Measurements from ENCODE around the gene S1PR2. TPM values are rescaled to one million over a fixed set of nuclear protein-coding genes. Genes with fewer than 3 reads are reported as not detected.
A peak's percentile ranks its signal among the peaks of the same experiment; 100 is the strongest.
"Not testable (repeated sequence)": the region's sequence is repeated elsewhere in the genome, so short reads cannot be mapped to it uniquely, and the experiment has no call there.

S1PR2 gene
- total RNA-seq, 3 donors from 2014 or later = 15.0 to 18.4 (median 16.0) TPM

- peaks cover 10% of the 10 kb centered on the region for H3K4me1 Mint-ChIP-seq (ENCODE audit: low read depth)
- ATAC-seq = no peak
- no peak for DNase-seq
- no peak overlapping the region for H3K4me3 Mint-ChIP-seq
- H3K9me3 Mint-ChIP-seq = no peaks in the 10 kb centered on the region
- H3K27me3 Mint-ChIP-seq (ENCODE audit: low read depth) = no peaks in the 10 kb centered on the region
- peaks cover 7% of the 10 kb centered on the region for H3K36me3 Mint-ChIP-seq (ENCODE audit: insufficient read depth)
Measured at GRCh38 chr19:10223488-10224213, 7.5 kb downstream of the S1PR2 start.

GRCh38 chr19:10222201-10222890 is 8.8 kb downstream of the S1PR2 start:
- no peak for ATAC-seq
- Mint-ChIP-seq H3K4me1 (ENCODE audit: low read depth) (peaks cover 10% of the 10 kb centered on the region), H3K9me3 (no peaks in the 10 kb centered on the region), H3K4me3 (no peak overlapping the region), H3K36me3 (ENCODE audit: insufficient read depth) (peaks cover 7% of the 10 kb centered on the region), H3K27me3 (ENCODE audit: low read depth) (no peaks in the 10 kb centered on the region)
- DNase-seq = no peak

- no peak for ATAC-seq
Measured at GRCh38 chr19:10220695-10221094, 10.4 kb downstream of the S1PR2 start.

GRCh38 chr19:10219678-10220077 is 11.5 kb downstream of the S1PR2 start:
- no peak overlapping the region for H3K4me3 Mint-ChIP-seq
- H3K27me3 Mint-ChIP-seq (ENCODE audit: low read depth) = no peaks in the 10 kb centered on the region
- no peaks in the 10 kb centered on the region for H3K9me3 Mint-ChIP-seq
- ATAC-seq (peak; percentile 79 to 83), DNase-seq (no peak)
- peaks cover 8% of the 10 kb centered on the region for H3K4me1 Mint-ChIP-seq (ENCODE audit: low read depth)
- peaks cover 5% of the 10 kb centered on the region for H3K36me3 Mint-ChIP-seq (ENCODE audit: insufficient read depth)

More at GRCh38 chr19:10220695-10221094, 10.4 kb downstream of the S1PR2 start:
- no peak overlapping the region for H3K4me3 Mint-ChIP-seq
- peaks cover 5% of the 10 kb centered on the region for H3K36me3 Mint-ChIP-seq (ENCODE audit: insufficient read depth)
- peaks cover 8% of the 10 kb centered on the region for H3K4me1 Mint-ChIP-seq (ENCODE audit: low read depth)
- H3K9me3 Mint-ChIP-seq = no peaks in the 10 kb centered on the region
- H3K27me3 Mint-ChIP-seq (ENCODE audit: low read depth) = no peaks in the 10 kb centered on the region
- no peak for DNase-seq

GRCh38 chr19:10217085-10217484 is 14.0 kb downstream of the S1PR2 start:
- ATAC-seq (no peak), DNase-seq (no peak)
- H3K4me1 Mint-ChIP-seq (ENCODE audit: low read depth) = peaks cover 8% of the 10 kb centered on the region
- H3K27me3 Mint-ChIP-seq (ENCODE audit: low read depth) = no peaks in the 10 kb centered on the region
- H3K36me3 Mint-ChIP-seq (ENCODE audit: insufficient read depth) = no peaks in the 10 kb centered on the region
- H3K9me3 Mint-ChIP-seq = no peaks in the 10 kb centered on the region
- H3K4me3 Mint-ChIP-seq = no peak overlapping the region

GRCh38 chr19:10214784-10215183 is 16.3 kb downstream of the S1PR2 start:
- ATAC-seq = no peak
- H3K27me3 Mint-ChIP-seq (ENCODE audit: low read depth) = no peaks in the 10 kb centered on the region
- H3K36me3 Mint-ChIP-seq (ENCODE audit: insufficient read depth) = no peaks in the 10 kb centered on the region
- H3K9me3 Mint-ChIP-seq = no peaks in the 10 kb centered on the region
- H3K4me1 Mint-ChIP-seq (ENCODE audit: low read depth) = peaks cover 3% of the 10 kb centered on the region
- H3K4me3 Mint-ChIP-seq = no peak overlapping the region
- no peak for DNase-seq

GRCh38 chr19:10211691-10212090 is 19.4 kb downstream of the S1PR2 start:
- Mint-ChIP-seq H3K4me3 (no peak overlapping the region), H3K36me3 (ENCODE audit: insufficient read depth) (no peaks in the 10 kb centered on the region), H3K9me3 (peaks cover 10% of the 10 kb centered on the region), H3K4me1 (ENCODE audit: low read depth) (no peaks in the 10 kb centered on the region), H3K27me3 (ENCODE audit: low read depth) (no peaks in the 10 kb centered on the region)
- no peak for DNase-seq
- no peak for ATAC-seq

- Mint-ChIP-seq H3K27me3 (ENCODE audit: low read depth) (no peaks in the 10 kb centered on the region), H3K9me3 (peaks cover 10% of the 10 kb centered on the region), H3K4me1 (ENCODE audit: low read depth) (no peaks in the 10 kb centered on the region), H3K36me3 (ENCODE audit: insufficient read depth) (no peaks in the 10 kb centered on the region), H3K4me3 (no peak overlapping the region)
- ATAC-seq (no peak), DNase-seq (no peak)
Measured at GRCh38 chr19:10211061-10211460, 20.1 kb downstream of the S1PR2 start.

- Mint-ChIP-seq H3K36me3 (ENCODE audit: insufficient read depth) (no peaks in the 10 kb centered on the region), H3K9me3 (peaks cover 10% of the 10 kb centered on the region), H3K4me3 (no peak overlapping the region), H3K4me1 (ENCODE audit: low read depth) (no peaks in the 10 kb centered on the region), H3K27me3 (ENCODE audit: low read depth) (no peaks in the 10 kb centered on the region)
- DNase-seq = no peak
- ATAC-seq = no peak
Measured at GRCh38 chr19:10209315-10209714, 21.8 kb downstream of the S1PR2 start.

- Mint-ChIP-seq H3K4me1 (ENCODE audit: low read depth) (no peaks in the 10 kb centered on the region), H3K27me3 (ENCODE audit: low read depth) (no peaks in the 10 kb centered on the region), H3K4me3 (no peak overlapping the region), H3K9me3 (peaks cover 10% of the 10 kb centered on the region), H3K36me3 (ENCODE audit: insufficient read depth) (no peaks in the 10 kb centered on the region)
- DNase-seq (no peak), ATAC-seq (no peak)
Measured at GRCh38 chr19:10207026-10207425, 24.1 kb downstream of the S1PR2 start.

GRCh38 chr19:10206226-10206885 is 24.8 kb downstream of the S1PR2 start:
- ATAC-seq (no peak), DNase-seq (no peak)
- Mint-ChIP-seq H3K36me3 (ENCODE audit: insufficient read depth) (no peaks in the 10 kb centered on the region), H3K9me3 (peaks cover 10% of the 10 kb centered on the region), H3K4me1 (ENCODE audit: low read depth) (no peaks in the 10 kb centered on the region), H3K4me3 (no peak overlapping the region), H3K27me3 (ENCODE audit: low read depth) (no peaks in the 10 kb centered on the region)

GRCh38 chr19:10205636-10206035 is 25.5 kb downstream of the S1PR2 start:
- H3K27me3 Mint-ChIP-seq (ENCODE audit: low read depth) = no peaks in the 10 kb centered on the region
- no peaks in the 10 kb centered on the region for H3K4me1 Mint-ChIP-seq (ENCODE audit: low read depth)
- no peak for DNase-seq
- peaks cover 10% of the 10 kb centered on the region for H3K9me3 Mint-ChIP-seq
- H3K4me3 Mint-ChIP-seq = no peak overlapping the region
- no peaks in the 10 kb centered on the region for H3K36me3 Mint-ChIP-seq (ENCODE audit: insufficient read depth)
- ATAC-seq = no peak

- H3K4me1 Mint-ChIP-seq (ENCODE audit: low read depth) = peaks cover 6% of the 10 kb centered on the region
- no peaks in the 10 kb centered on the region for H3K36me3 Mint-ChIP-seq (ENCODE audit: insufficient read depth)
- ATAC-seq (no peak), DNase-seq (no peak)
- no peaks in the 10 kb centered on the region for H3K27me3 Mint-ChIP-seq (ENCODE audit: low read depth)
- no peak overlapping the region for H3K4me3 Mint-ChIP-seq
- peaks cover 10% of the 10 kb centered on the region for H3K9me3 Mint-ChIP-seq
Measured at GRCh38 chr19:10203686-10204085, 27.4 kb downstream of the S1PR2 start.

GRCh38 chr19:10201176-10201575 is 30.0 kb downstream of the S1PR2 start:
- H3K36me3 Mint-ChIP-seq (ENCODE audit: insufficient read depth) = no peaks in the 10 kb centered on the region
- DNase-seq (no peak), ATAC-seq (no peak)
- H3K9me3 Mint-ChIP-seq = no peaks in the 10 kb centered on the region
- H3K4me3 Mint-ChIP-seq = no peak overlapping the region
- H3K4me1 Mint-ChIP-seq (ENCODE audit: low read depth) = peaks cover 10% of the 10 kb centered on the region
- no peaks in the 10 kb centered on the region for H3K27me3 Mint-ChIP-seq (ENCODE audit: low read depth)

- H3K4me3 Mint-ChIP-seq; H3K27me3 Mint-ChIP-seq (ENCODE audit: low read depth); H3K9me3 Mint-ChIP-seq; ATAC-seq; DNase-seq; H3K36me3 Mint-ChIP-seq (ENCODE audit: insufficient read depth): not testable (repeated sequence)
- H3K4me1 Mint-ChIP-seq (ENCODE audit: low read depth) = peaks cover 13% of the 10 kb centered on the region
Measured at GRCh38 chr19:10200101-10200500, 31.0 kb downstream of the S1PR2 start.

Data from activated T-cell treated with anti-CD3 and anti-CD28 coated beads, Interleukin-2, amount 50 U/mL, for 4 hours (primary cell).